Measurements from ENCODE around the gene CCDC127. TPM values are rescaled to one million over a fixed set of nuclear protein-coding genes. Genes with fewer than 3 reads are reported as not detected.

The CCDC127 gene
- total and polyA plus RNA-seq, 4 donors: 2.1 to 6.7 (median 4.2) TPM

DNA sequence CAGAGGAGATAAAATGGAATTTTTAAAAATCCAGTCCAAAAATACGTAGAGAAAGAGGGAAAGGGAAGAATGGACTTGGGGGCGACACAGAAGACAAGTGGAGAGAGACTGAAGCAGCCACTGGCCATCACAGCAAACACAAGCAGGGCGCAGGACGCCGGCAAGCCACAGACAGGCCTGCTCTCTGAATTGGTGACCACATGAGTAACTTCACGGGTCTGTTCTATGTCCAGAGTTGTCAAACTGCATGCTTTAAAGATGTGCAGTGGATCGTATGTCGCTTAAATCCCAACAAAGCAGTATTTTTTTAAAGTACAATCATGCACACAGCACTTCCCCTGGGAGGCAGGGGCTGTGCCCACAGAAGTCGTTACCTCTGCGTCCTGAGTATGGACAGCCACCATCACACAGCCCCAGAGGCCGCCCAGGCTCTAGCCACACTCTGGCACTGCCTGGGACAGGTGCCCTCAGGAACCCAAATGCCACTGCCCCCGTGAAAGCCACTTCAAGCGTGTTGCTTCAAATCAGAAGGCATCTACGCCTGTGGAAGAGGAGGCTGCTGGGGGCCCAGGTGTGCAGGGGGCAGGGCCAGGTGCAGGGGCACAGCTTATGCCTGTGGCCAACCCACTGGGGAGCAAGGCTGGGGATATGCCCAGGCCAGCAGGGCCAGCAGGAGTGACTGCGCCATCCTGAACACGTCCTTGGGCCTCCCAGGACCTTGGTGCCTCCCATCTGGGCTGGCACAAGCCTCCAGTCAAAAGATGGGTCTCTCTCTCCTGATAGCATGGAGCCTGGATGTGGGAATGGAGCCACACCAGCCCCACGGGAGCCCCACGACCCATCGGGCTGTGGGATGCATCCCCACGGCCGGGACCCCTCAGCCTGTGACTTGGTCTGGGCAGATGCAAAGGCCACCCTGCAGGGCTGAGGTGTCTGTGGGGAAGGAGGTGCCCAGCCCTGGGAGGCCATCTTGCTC, 32.6 kb downstream of the CCDC127 start:
- Histone ChIP-seq H3K27me3 (ENCODE audit: control insufficient read depth in 1 of 2, insufficient read depth in 2 of 2, low read length in 1 of 2) (no peaks in the 10 kb centered on the region), H3K4me1 (ENCODE audit: control insufficient read depth in 1 of 2, insufficient read depth in 2 of 2, low read length in 2 of 2) (no peaks in the 10 kb centered on the region), H3K36me3 (ENCODE audit: control insufficient read depth in 1 of 2, insufficient read depth in 2 of 2, low read length in 1 of 2) (no peaks in the 10 kb centered on the region), H3K27ac (ENCODE audit: low read depth in 1 of 2, low read length in 2 of 2) (no peak overlapping the region), H3K9me3 (ENCODE audit: control insufficient read depth, low read length) (no peaks in the 10 kb centered on the region), H3K4me3 (ENCODE audit: low read length in 2 of 2) (no peak overlapping the region)
- DNase-seq (peak in 1 of 2 donors; percentile 45), ATAC-seq (ENCODE audit: low FRiP score) (no peak)
- WGBS, 2 donors: 88 to 91% methylated on average over 21 of the region's 21 CpGs
- intact Hi-C loops (cut with DNase I): no loop called here

DNA sequence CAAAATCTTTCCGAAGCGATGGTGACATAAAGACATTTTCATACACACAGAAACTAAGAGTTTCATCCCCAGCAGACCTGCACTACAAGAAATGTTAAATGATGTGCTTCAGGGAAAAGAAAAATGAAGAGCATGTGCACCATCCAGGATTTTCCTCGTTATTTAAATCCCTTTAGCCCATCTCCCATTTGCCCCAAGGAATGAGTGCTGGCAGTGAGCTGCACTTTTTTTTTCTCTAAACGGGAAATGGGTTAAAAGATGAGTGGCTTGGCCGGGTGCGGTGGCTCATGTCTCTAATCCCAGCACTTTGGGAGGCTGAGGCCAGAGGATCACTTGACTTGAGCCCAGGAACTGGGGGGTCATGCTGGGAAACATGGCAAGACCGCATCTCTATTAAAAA, 33.5 kb downstream of the CCDC127 start:
- no peaks in the 10 kb centered on the region for H3K4me1 ChIP-seq (ENCODE audit: control insufficient read depth in 1 of 2, insufficient read depth in 2 of 2, low read length in 2 of 2)
- no peak overlapping the region for H3K27ac ChIP-seq (ENCODE audit: low read depth in 1 of 2, low read length in 2 of 2)
- no peaks in the 10 kb centered on the region for H3K9me3 ChIP-seq (ENCODE audit: control insufficient read depth, low read length)
- no peak for ATAC-seq (ENCODE audit: low FRiP score)
- 85% methylated on average over 7 of the region's 7 CpGs for WGBS, 2 donors
- no peaks in the 10 kb centered on the region for H3K27me3 ChIP-seq (ENCODE audit: control insufficient read depth in 1 of 2, insufficient read depth in 2 of 2, low read length in 1 of 2)
- intact Hi-C loops (cut with DNase I): no loop called here
- H3K36me3 ChIP-seq (ENCODE audit: control insufficient read depth in 1 of 2, insufficient read depth in 2 of 2, low read length in 1 of 2): no peaks in the 10 kb centered on the region
- H3K4me3 ChIP-seq (ENCODE audit: low read length in 2 of 2): no peak overlapping the region
- DNase-seq: no peak

DNA sequence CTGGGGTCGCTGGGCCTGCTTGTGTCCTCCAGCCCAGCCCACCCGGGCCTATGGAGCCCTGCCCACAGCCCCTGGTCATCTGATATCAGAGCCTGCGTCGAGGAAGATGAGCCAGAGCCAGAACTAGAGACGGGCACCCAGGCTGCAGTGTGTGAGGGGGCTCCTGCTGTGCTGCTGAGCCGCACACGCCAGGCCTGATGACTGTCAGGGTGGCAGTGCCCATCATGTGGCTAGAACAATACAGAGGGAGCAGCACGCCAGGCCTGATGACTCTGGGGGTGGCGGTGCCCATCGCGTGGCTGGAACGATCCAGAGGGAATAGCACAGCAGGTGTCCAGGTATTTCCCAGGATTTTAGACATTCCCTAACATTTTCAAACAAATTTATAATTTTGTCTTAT, 35.8 kb downstream of the CCDC127 start:
- no peaks in the 10 kb centered on the region for H3K36me3 ChIP-seq (ENCODE audit: control insufficient read depth in 1 of 2, insufficient read depth in 2 of 2, low read length in 1 of 2)
- ATAC-seq (ENCODE audit: low FRiP score): no peak
- intact Hi-C loops (cut with DNase I): no loop called here
- no peak overlapping the region for H3K27ac ChIP-seq (ENCODE audit: low read depth in 1 of 2, low read length in 2 of 2)
- 95 to 96% methylated on average over 12 of the region's 12 CpGs for WGBS, 2 donors
- H3K4me3 ChIP-seq (ENCODE audit: low read length in 2 of 2): no peak overlapping the region
- H3K9me3 ChIP-seq (ENCODE audit: control insufficient read depth, low read length): no peaks in the 10 kb centered on the region
- peak in 1 of 2 donors; percentile 10 for DNase-seq
- no peaks in the 10 kb centered on the region for H3K4me1 ChIP-seq (ENCODE audit: control insufficient read depth in 1 of 2, insufficient read depth in 2 of 2, low read length in 2 of 2)
- H3K27me3 ChIP-seq (ENCODE audit: control insufficient read depth in 1 of 2, insufficient read depth in 2 of 2, low read length in 1 of 2): no peaks in the 10 kb centered on the region

DNA sequence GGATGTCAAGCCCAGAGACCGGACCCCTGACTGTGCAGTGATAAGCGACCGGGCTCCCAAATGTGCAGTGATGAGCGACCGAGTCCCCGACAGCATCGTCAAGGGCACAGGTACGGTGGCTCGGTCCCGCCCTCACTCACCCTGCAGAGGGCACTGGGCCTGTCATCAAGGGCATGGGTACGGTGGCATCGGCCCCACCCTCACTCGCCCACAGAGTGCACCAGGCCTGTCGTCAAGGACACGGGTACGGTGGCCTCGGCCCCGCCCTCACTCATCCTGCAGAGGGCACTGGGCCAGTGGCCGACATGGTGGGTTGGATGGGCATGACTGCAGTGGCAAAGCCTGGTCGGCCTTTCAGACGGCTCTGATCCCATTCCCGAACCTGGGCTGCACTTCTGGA, 36.4 kb downstream of the CCDC127 start:
- ATAC-seq (ENCODE audit: low FRiP score) (no peak), DNase-seq (peak in 1 of 2 donors; percentile 41)
- Histone ChIP-seq H3K27ac (ENCODE audit: low read depth in 1 of 2, low read length in 2 of 2) (no peak overlapping the region), H3K4me3 (ENCODE audit: low read length in 2 of 2) (no peak overlapping the region), H3K9me3 (ENCODE audit: control insufficient read depth, low read length) (no peaks in the 10 kb centered on the region), H3K36me3 (ENCODE audit: control insufficient read depth in 1 of 2, insufficient read depth in 2 of 2, low read length in 1 of 2) (no peaks in the 10 kb centered on the region), H3K4me1 (ENCODE audit: control insufficient read depth in 1 of 2, insufficient read depth in 2 of 2, low read length in 2 of 2) (no peaks in the 10 kb centered on the region), H3K27me3 (ENCODE audit: control insufficient read depth in 1 of 2, insufficient read depth in 2 of 2, low read length in 1 of 2) (no peaks in the 10 kb centered on the region)
- intact Hi-C loops (cut with DNase I): no loop called here
- WGBS, 2 donors: 92 to 94% methylated on average over 22 of the region's 22 CpGs

DNA sequence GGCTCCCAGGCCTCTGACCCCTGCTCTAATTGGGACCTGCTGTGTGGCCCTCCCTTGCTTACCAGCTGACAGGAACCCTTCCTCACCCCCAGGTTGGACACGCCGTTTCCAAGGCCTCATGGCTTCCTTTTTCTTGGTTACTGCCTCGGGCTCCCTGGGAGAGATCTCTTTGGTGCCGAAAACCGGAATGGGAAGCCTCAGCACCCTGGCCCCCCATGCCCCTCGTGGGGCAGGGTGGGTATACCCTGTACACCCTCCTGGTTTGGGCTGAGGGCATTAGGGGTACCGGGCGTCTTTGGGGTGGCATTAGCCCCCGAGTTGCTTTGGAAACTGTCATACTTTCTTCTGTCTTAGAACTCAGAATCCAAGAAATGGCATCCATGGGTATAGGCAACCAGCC, 36.8 kb downstream of the CCDC127 start:
- no peak for ATAC-seq (ENCODE audit: low FRiP score)
- Histone ChIP-seq H3K27me3 (ENCODE audit: control insufficient read depth in 1 of 2, insufficient read depth in 2 of 2, low read length in 1 of 2) (no peaks in the 10 kb centered on the region), H3K4me1 (ENCODE audit: control insufficient read depth in 1 of 2, insufficient read depth in 2 of 2, low read length in 2 of 2) (no peaks in the 10 kb centered on the region), H3K9me3 (ENCODE audit: control insufficient read depth, low read length) (no peaks in the 10 kb centered on the region), H3K27ac (ENCODE audit: low read depth in 1 of 2, low read length in 2 of 2) (no peak overlapping the region), H3K36me3 (ENCODE audit: control insufficient read depth in 1 of 2, insufficient read depth in 2 of 2, low read length in 1 of 2) (no peaks in the 10 kb centered on the region), H3K4me3 (ENCODE audit: low read length in 2 of 2) (no peak overlapping the region)
- no peak for DNase-seq
- intact Hi-C loops (cut with DNase I): no loop called here
- WGBS, 2 donors: 93 to 95% methylated on average over 9 of the region's 9 CpGs

DNA sequence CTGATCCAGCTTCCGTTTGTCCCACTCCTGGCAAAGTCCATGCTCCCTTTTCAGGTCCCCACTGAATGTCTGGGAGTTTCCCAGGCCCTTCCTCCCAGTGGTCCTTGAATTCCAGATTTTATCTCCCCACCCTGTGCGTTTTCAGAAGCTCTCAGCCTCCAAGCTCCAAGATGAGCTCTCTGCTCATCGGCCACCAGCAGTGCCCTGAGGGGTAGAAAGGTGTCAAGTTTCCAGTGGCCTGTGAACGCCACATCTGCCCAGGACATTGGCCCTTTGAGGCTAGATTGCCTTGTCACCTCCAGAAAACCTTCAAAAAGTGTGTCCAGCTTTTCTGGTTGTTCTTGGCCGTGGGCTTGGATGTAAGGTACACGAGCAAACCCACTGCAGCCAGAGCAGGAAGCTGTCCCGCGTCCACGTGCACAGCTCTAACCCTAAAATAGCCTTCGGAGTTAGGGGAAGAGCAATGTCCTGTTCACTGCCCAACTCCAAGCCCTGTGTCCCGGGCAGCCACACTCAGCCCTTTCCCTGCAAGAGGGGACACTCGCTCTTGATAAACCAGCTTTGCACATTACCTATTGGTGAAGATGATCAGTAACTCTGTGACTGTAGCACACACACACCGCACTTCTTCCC, 37.6 kb downstream of the CCDC127 start:
- Histone ChIP-seq H3K27ac (ENCODE audit: low read depth in 1 of 2, low read length in 2 of 2) (no peak overlapping the region), H3K4me3 (ENCODE audit: low read length in 2 of 2) (no peak overlapping the region), H3K4me1 (ENCODE audit: control insufficient read depth in 1 of 2, insufficient read depth in 2 of 2, low read length in 2 of 2) (no peaks in the 10 kb centered on the region), H3K27me3 (ENCODE audit: control insufficient read depth in 1 of 2, insufficient read depth in 2 of 2, low read length in 1 of 2) (no peaks in the 10 kb centered on the region), H3K36me3 (ENCODE audit: control insufficient read depth in 1 of 2, insufficient read depth in 2 of 2, low read length in 1 of 2) (no peaks in the 10 kb centered on the region), H3K9me3 (ENCODE audit: control insufficient read depth, low read length) (no peaks in the 10 kb centered on the region)
- ATAC-seq (ENCODE audit: low FRiP score) (no peak), DNase-seq (peak in 1 of 2 donors; percentile 10)
- WGBS, 2 donors: 74 to 75% methylated on average over 13 of the region's 13 CpGs
- intact Hi-C loops (cut with DNase I): no loop called here

DNA sequence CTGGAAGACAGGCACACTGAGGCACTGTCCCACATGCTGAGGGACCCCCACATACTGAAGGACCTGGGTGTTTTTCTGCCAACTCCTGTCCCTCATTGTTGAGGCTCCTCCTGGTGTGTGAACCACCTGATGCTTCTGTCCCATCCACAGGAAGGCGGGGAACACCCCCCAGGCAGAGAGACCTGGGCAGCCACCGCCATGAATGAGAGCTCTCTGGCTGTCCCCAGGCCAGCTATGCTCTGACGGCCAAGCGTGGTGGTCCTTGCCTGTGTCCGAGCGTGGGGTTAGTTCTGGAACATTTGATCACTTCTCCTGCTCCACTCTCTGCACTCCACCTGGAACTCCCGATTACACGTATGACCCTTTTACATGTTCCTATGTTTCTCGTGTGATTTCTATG, 38.6 kb downstream of the CCDC127 start:
- ATAC-seq (ENCODE audit: low FRiP score) (no peak), DNase-seq (peak in 1 of 2 donors; percentile 11)
- no peaks in the 10 kb centered on the region for H3K4me1 ChIP-seq (ENCODE audit: control insufficient read depth in 1 of 2, insufficient read depth in 2 of 2, low read length in 2 of 2)
- intact Hi-C loops (cut with DNase I): no loop called here
- H3K27me3 ChIP-seq (ENCODE audit: control insufficient read depth in 1 of 2, insufficient read depth in 2 of 2, low read length in 1 of 2): no peaks in the 10 kb centered on the region
- H3K27ac ChIP-seq (ENCODE audit: low read depth in 1 of 2, low read length in 2 of 2): no peak overlapping the region
- H3K9me3 ChIP-seq (ENCODE audit: control insufficient read depth, low read length): no peaks in the 10 kb centered on the region
- no peak overlapping the region for H3K4me3 ChIP-seq (ENCODE audit: low read length in 2 of 2)
- 85 to 90% methylated on average over 9 of the region's 9 CpGs for WGBS, 2 donors
- H3K36me3 ChIP-seq (ENCODE audit: control insufficient read depth in 1 of 2, insufficient read depth in 2 of 2, low read length in 1 of 2): no peaks in the 10 kb centered on the region

DNA sequence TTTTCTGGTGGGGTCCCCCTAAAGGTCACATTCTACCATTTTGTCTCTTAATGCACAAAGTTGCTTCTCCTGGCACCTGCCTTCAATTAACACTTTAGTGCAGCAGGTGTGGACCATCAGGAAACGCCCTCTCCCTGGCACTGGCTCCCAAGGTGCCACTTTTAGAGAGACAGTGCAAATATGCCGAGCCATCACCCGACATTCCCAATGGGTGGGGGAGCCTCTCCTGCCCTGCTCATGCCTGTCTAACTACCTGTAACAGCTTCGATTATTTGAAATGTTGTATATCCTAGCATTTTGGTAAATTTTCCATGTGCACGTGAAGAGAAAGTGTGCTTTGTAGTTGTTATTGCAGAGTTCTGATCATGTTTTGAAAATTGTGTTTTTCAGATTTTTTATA, 39.8 kb downstream of the CCDC127 start:
- ATAC-seq (ENCODE audit: low FRiP score) (no peak), DNase-seq (peak in 1 of 2 donors; percentile 2)
- H3K4me3 ChIP-seq (ENCODE audit: low read length in 2 of 2): no peak overlapping the region
- intact Hi-C loops (cut with DNase I): no loop called here
- H3K9me3 ChIP-seq (ENCODE audit: control insufficient read depth, low read length): no peaks in the 10 kb centered on the region
- 71 to 75% methylated on average over 5 of the region's 5 CpGs for WGBS, 2 donors
- no peaks in the 10 kb centered on the region for H3K36me3 ChIP-seq (ENCODE audit: control insufficient read depth in 1 of 2, insufficient read depth in 2 of 2, low read length in 1 of 2)
- H3K27me3 ChIP-seq (ENCODE audit: control insufficient read depth in 1 of 2, insufficient read depth in 2 of 2, low read length in 1 of 2): no peaks in the 10 kb centered on the region
- H3K27ac ChIP-seq (ENCODE audit: low read depth in 1 of 2, low read length in 2 of 2): no peak overlapping the region
- no peaks in the 10 kb centered on the region for H3K4me1 ChIP-seq (ENCODE audit: control insufficient read depth in 1 of 2, insufficient read depth in 2 of 2, low read length in 2 of 2)
